ENCODE data around the gene DYNC2H1.

DNA sequence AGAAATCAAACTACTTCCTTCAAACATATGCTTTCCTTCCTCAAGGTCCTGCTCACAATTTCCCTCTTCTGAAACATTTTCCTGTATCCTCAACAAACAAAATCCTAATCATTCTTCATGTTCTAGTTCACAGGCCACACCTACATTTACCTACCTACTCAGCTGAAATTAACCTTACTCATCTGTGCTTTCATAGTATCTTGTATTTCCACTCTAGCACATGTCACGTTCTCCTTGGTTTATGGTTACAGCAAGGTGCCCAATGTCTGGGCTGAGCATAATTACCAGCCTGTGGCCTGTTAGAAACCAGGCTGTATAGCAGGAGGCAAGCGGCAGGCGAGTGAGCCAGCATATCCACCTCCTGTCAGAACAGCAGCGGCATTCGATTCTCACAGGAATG lies 30.5 kb upstream of the DYNC2H1 start:
- TF ChIP-seq, protein P1, sequence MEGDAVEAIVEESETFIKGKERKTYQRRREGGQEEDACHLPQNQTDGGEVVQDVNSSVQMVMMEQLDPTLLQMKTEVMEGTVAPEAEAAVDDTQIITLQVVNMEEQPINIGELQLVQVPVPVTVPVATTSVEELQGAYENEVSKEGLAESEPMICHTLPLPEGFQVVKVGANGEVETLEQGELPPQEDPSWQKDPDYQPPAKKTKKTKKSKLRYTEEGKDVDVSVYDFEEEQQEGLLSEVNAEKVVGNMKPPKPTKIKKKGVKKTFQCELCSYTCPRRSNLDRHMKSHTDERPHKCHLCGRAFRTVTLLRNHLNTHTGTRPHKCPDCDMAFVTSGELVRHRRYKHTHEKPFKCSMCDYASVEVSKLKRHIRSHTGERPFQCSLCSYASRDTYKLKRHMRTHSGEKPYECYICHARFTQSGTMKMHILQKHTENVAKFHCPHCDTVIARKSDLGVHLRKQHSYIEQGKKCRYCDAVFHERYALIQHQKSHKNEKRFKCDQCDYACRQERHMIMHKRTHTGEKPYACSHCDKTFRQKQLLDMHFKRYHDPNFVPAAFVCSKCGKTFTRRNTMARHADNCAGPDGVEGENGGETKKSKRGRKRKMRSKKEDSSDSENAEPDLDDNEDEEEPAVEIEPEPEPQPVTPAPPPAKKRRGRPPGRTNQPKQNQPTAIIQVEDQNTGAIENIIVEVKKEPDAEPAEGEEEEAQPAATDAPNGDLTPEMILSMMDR (conservative IDR thresholded peaks at IDR 0.05 in 1 of 2, IDR thresholded peaks at IDR 0.05 in 1 of 2; ENCODE audit: low read depth in 1 of 2, low read length in 2 of 2): no peak
- no peak for TF ChIP-seq EZH2 (IDR thresholded peaks at IDR 0.05; ENCODE audit: low read length, missing control alignments)

All from fibroblast of lung (primary cell).